PFSK-1 (cell line): ENCODE measurements around the gene MAST2.

Experiments
- POLR2AphosphoS5 ChIP-seq: IDR thresholded peaks from 2 replicates; pipeline ENCODE4 v1.6.1; 2012; ENCODE audit warnings: low read depth, mild to moderate bottlenecking, control low read depth, low read length, moderate library complexity
- SIN3A ChIP-seq: IDR thresholded peaks from 2 replicates; pipeline ENCODE4 v1.6.1; 2012; ENCODE audit warnings: mild to moderate bottlenecking, low read length, moderate library complexity, borderline replicate concordance; ENCODE audit not compliant: insufficient read depth
- TAF1 ChIP-seq: IDR thresholded peaks from 2 replicates; pipeline ENCODE4 v1.6.1; 2012; ENCODE audit warnings: low read length, control low read depth, borderline replicate concordance; ENCODE audit not compliant: insufficient read depth
- TF ChIP-seq, protein P1 (sequence below), 2 experiments: IDR thresholded peaks; 2 replicates each; pipeline versions ENCODE4 v1.6.1 to v1.8.0; 2011 to 2012; ENCODE audit warnings: low read depth in 2 of 2, low read length in 2 of 2, control low read depth in 1 of 2, inconsistent platforms in 1 of 2, mild to moderate bottlenecking in 1 of 2, moderate library complexity in 1 of 2; ENCODE audit not compliant: insufficient read depth in 1 of 2

DNA sequence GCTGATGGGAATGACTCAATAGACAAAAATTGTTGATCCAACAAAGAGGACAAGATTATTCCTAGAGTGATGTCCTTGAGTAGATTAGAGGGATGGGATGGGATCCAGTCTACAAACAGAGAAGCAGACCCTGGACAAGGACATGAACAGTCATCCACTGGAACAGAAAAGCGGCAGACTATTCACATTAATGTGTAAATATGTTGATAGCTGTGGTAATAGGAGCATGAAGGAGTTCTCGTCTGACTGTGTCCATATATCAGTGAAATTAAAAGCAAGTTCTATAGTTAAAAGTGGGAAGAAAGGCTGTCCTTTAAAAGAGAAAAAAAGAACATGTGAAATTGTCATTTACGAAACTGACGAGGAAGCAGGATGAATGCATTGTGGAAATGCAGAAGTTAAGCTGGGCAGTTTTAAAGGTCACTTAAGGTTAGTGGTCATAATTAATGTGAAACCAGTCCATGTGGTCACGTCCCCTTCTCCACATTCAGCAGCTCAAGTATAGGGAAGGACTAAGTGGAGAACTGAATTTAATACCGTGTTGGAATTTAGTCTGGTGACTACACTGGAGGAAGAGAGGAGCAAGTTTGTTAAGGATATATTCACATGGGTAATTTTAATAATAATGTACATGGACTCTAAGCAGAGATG, 266.9 kb downstream of the MAST2 start:
- TF ChIP-seq SIN3A, result no peak
- TF ChIP-seq, protein P1, sequence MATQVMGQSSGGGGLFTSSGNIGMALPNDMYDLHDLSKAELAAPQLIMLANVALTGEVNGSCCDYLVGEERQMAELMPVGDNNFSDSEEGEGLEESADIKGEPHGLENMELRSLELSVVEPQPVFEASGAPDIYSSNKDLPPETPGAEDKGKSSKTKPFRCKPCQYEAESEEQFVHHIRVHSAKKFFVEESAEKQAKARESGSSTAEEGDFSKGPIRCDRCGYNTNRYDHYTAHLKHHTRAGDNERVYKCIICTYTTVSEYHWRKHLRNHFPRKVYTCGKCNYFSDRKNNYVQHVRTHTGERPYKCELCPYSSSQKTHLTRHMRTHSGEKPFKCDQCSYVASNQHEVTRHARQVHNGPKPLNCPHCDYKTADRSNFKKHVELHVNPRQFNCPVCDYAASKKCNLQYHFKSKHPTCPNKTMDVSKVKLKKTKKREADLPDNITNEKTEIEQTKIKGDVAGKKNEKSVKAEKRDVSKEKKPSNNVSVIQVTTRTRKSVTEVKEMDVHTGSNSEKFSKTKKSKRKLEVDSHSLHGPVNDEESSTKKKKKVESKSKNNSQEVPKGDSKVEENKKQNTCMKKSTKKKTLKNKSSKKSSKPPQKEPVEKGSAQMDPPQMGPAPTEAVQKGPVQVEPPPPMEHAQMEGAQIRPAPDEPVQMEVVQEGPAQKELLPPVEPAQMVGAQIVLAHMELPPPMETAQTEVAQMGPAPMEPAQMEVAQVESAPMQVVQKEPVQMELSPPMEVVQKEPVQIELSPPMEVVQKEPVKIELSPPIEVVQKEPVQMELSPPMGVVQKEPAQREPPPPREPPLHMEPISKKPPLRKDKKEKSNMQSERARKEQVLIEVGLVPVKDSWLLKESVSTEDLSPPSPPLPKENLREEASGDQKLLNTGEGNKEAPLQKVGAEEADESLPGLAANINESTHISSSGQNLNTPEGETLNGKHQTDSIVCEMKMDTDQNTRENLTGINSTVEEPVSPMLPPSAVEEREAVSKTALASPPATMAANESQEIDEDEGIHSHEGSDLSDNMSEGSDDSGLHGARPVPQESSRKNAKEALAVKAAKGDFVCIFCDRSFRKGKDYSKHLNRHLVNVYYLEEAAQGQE (IDR thresholded peaks at IDR 0.05; ENCODE audit: insufficient read depth in 1 of 2, low read depth in 2 of 2, low read length in 2 of 2), result no peak
- no peak for TF ChIP-seq TAF1
- TF ChIP-seq POLR2AphosphoS5, result no peak
